Omental fat pad (tissue), 4 donors: ENCODE results near the gene DEFB121. TPM values are rescaled to one million over a fixed set of nuclear protein-coding genes. Genes with fewer than 3 reads are reported as not detected.

ENCODE experiments used
- ATAC-seq: fragments of 150-250 bp; one replicate; pipeline ENCODE4 v1.9.1; 2016; ENCODE audit warnings: mild to moderate bottlenecking, moderate library complexity; ENCODE audit not compliant: low FRiP score
- DNase-seq: peaks from one replicate; pipeline ENCODE4 v3.0.0-alpha.2; 2019; ENCODE audit warnings: low spot score
- total RNA-seq, 4 donors: library from RNA; depleted of rRNA; stranded (reverse); fragments of >200 nt; gene quantifications; one replicate each; pipeline ENCODE4 v1.1.0, GENCODE V29; 2016
- TF ChIP-seq, protein P1 (sequence below), 3 donors: fragments of 450-650 bp; IDR thresholded peaks; one replicate each; pipeline ENCODE4 v1.5.1; 2016 to 2017; ENCODE audit warnings: antibody characterized with exemption in 3 of 3, mild to moderate bottlenecking in 3 of 3, moderate library complexity in 2 of 3

The DEFB121 gene, protein sequence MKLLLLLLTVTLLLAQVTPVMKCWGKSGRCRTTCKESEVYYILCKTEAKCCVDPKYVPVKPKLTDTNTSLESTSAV
- not detected for total RNA-seq

DNA sequence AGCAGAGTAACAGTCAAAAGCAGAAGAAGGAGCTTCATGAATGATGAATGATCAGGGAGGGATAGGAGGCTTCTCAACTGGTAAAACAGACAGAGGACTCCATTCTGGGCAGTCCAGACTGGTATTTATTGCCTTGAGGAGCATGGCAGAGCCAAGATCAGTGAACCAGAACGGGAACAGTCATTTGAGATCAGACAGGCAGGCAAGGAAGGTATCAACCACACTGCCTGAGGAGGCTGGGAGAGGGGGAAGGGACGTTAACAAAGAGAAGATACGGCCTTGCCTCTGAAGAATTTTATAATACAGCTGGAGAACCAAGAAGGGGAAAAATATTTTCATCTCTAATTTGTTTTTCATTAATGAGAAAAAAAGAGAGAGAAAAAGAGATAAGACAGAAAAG lies at the start of gene DEFB121:
DEFB121 (minus strand) TSS at position 101 of the 400 bp plus-strand sequence; CDS start at position 38, 63 bp downstream.
- ATAC-seq (no peak), DNase-seq (no peak)
- TF ChIP-seq, protein P1, sequence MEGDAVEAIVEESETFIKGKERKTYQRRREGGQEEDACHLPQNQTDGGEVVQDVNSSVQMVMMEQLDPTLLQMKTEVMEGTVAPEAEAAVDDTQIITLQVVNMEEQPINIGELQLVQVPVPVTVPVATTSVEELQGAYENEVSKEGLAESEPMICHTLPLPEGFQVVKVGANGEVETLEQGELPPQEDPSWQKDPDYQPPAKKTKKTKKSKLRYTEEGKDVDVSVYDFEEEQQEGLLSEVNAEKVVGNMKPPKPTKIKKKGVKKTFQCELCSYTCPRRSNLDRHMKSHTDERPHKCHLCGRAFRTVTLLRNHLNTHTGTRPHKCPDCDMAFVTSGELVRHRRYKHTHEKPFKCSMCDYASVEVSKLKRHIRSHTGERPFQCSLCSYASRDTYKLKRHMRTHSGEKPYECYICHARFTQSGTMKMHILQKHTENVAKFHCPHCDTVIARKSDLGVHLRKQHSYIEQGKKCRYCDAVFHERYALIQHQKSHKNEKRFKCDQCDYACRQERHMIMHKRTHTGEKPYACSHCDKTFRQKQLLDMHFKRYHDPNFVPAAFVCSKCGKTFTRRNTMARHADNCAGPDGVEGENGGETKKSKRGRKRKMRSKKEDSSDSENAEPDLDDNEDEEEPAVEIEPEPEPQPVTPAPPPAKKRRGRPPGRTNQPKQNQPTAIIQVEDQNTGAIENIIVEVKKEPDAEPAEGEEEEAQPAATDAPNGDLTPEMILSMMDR (IDR thresholded peaks at IDR 0.05): no peak

DNA sequence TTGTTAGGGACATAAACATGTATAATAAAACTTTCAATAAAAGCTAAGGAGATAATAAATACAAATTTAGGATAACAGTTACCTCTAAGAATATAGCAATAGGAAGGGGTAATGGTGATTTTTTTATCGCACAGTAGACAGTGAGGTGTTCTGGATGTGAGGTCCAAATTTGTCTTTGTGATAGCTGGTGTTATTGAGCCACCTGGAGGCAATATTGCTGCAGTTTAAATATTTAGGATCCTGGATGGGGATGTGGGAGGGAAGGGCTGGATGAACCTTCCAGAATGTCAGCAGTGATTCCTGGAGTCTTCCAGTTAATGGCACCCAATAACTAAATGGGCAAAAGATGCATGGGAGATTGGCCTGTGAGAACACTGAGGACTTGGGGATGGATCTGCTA lies 48.3 kb upstream of the DEFB121 start:
- DNase-seq (no peak), ATAC-seq (no peak)
- TF ChIP-seq, protein P1 (IDR thresholded peaks at IDR 0.05): no peak

- no peak for DNase-seq
- TF ChIP-seq, protein P1 (IDR thresholded peaks at IDR 0.05): no peak
- no peak for ATAC-seq
These were observed 46.6 kb upstream of the DEFB121 start for GRCh38 chr20:31452575-31452974.

GRCh38 chr20:31449511-31450414 lies 43.7 kb upstream of the DEFB121 start:
- ATAC-seq: no peak
- no peak for DNase-seq
- TF ChIP-seq, protein P1 (IDR thresholded peaks at IDR 0.05): no peak

- ATAC-seq: no peak
- no peak for DNase-seq
- TF ChIP-seq, protein P1 (IDR thresholded peaks at IDR 0.05): no peak
These were observed 40.2 kb upstream of the DEFB121 start for GRCh38 chr20:31446084-31446819.

DNA sequence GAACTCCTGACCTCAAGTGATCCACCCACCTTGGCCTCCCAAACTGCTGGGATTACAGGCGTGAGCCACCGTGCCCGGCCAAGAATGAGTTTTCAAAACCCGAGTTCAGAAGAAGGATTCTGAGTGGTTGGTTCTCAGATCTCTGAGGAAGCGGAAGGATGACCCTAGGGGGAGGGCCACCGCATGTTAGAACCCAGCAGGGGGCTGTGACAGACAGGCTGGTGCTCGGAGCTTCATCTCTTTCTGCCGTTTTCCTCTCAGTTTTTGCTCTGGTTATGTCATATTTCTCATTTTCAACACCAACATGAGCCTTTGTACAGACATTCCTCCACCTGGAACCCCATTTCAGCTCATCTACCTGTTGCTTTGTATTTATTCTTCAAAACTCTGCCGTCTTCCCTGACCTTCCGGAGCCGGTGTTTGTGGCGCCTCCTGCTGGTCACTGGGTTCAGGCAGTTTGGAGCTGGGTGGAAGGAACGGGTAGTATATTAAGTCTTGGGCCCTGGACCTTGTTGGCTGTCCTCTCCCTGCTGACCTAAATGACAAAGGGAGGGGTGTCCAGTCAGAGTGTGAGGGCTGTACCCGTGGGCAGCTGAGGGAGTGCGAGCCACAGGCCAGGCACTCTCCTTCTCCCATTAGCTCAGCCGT lies 34.1 kb upstream of the DEFB121 start, which contains the start of gene DEFB123:
DEFB123 (plus strand) TSS at position 621 of the 648 bp plus-strand sequence. CDS start 67 bp downstream, outside the sequence.
- TF ChIP-seq, protein P1 (IDR thresholded peaks at IDR 0.05): no peak
- ATAC-seq: no peak
- DNase-seq: no peak
